Mesendoderm (in vitro differentiated cells): ENCODE results near the gene NDUFB7.

ENCODE experiments used
- DNase-seq: peaks from one replicate; pipeline ENCODE4 v3.0.0; 2013
- H2AK5ac ChIP-seq: 2 replicates; pipeline ENCODE4 v1.6.1; 2013; ENCODE audit warnings: low read length, inconsistent platforms
- H2BK120ac ChIP-seq: 2 replicates; pipeline ENCODE4 v1.6.1; 2013; ENCODE audit warnings: low read depth, mild to moderate bottlenecking, low read length, moderate library complexity, mixed read lengths
- H2BK15ac ChIP-seq: replicated peaks from 2 replicates; pipeline ENCODE4 v1.6.1; 2013; ENCODE audit warnings: low read depth, mild to moderate bottlenecking, moderate library complexity
- H2BK5ac ChIP-seq: 2 replicates; pipeline ENCODE4 v1.6.1; 2013; ENCODE audit warnings: low read length, inconsistent platforms
- H3K18ac ChIP-seq: 2 replicates; pipeline ENCODE4 v1.6.1; 2013; ENCODE audit warnings: mild to moderate bottlenecking, low read length, mixed read lengths
- H3K23ac ChIP-seq: one replicate; pipeline ENCODE4 v1.6.1; 2013; ENCODE audit warnings: low read length
- H3K27ac ChIP-seq: 2 replicates; pipeline ENCODE4 v1.5.1; 2013; ENCODE audit warnings: low read depth, mild to moderate bottlenecking, inconsistent platforms, low read length, moderate library complexity
- H3K27me3 ChIP-seq: 2 replicates; pipeline ENCODE4 v1.6.1; 2013; ENCODE audit warnings: low read length, control low read depth, mild to moderate bottlenecking, inconsistent platforms; ENCODE audit not compliant: insufficient read depth, poor library complexity
- H3K36me3 ChIP-seq: 2 replicates; pipeline ENCODE4 v1.6.1; 2013; ENCODE audit warnings: low read length, inconsistent platforms; ENCODE audit not compliant: control insufficient read depth, insufficient read depth
- H3K4ac ChIP-seq: one replicate; pipeline ENCODE4 v1.6.1; 2013; ENCODE audit warnings: low read depth, mild to moderate bottlenecking, low read length, moderate library complexity
- H3K4me1 ChIP-seq: 2 replicates; pipeline ENCODE4 v1.6.1; 2013; ENCODE audit warnings: low read depth, low read length, inconsistent platforms; ENCODE audit not compliant: control insufficient read depth
- H3K4me2 ChIP-seq: 2 replicates; pipeline ENCODE4 v1.6.1; 2013; ENCODE audit warnings: low read length
- H3K4me3 ChIP-seq: 2 replicates; pipeline ENCODE4 v1.5.1; 2013; ENCODE audit warnings: mild to moderate bottlenecking, low read length
- H3K56ac ChIP-seq: one replicate; pipeline ENCODE4 v1.6.1; 2013; ENCODE audit warnings: low read length
- H3K79me1 ChIP-seq: 2 replicates; pipeline ENCODE4 v1.6.1; 2013; ENCODE audit warnings: low read length, inconsistent platforms
- H3K79me2 ChIP-seq: 2 replicates; pipeline ENCODE4 v1.6.1; 2013; ENCODE audit warnings: mild to moderate bottlenecking, low read length; ENCODE audit not compliant: control insufficient read depth, insufficient read depth
- H3K9ac ChIP-seq: 2 replicates; pipeline ENCODE4 v1.6.1; 2013; ENCODE audit warnings: low read length, inconsistent platforms
- H4K5ac ChIP-seq: one replicate; pipeline ENCODE4 v1.6.1; 2013; ENCODE audit warnings: low read length
- H4K8ac ChIP-seq: one replicate; pipeline ENCODE4 v1.6.1; 2013; ENCODE audit warnings: low read depth, mild to moderate bottlenecking, control low read depth, low read length, moderate library complexity
- WGBS: extraction: QIAGEN DNeasy Blood & Tissue Kit; methylation state at CpG from one replicate; pipeline ENCODE4 v1.1.7; 2013; ENCODE audit warnings: low lambda C conversion rate, missing lambda C conversion rate; ENCODE audit not compliant: insufficient coverage; ENCODE audit errors: extremely low coverage; 5-methylcytosine and 5-hydroxymethylcytosine counted together

The NDUFB7 gene

GRCh38 chr19:14580623-14581237, 8.9 kb upstream of the NDUFB7 start:
- H4K5ac ChIP-seq = no peak overlapping the region
- H3K79me1 ChIP-seq = no peaks in the 10 kb centered on the region
- H2BK5ac ChIP-seq = no peak overlapping the region
- no peak overlapping the region for H3K27ac ChIP-seq
- no peak overlapping the region for H3K23ac ChIP-seq
- no peak overlapping the region for H4K8ac ChIP-seq
- no peak for DNase-seq
- no peak overlapping the region for H2AK5ac ChIP-seq
- no peak overlapping the region for H2BK120ac ChIP-seq
- no peak overlapping the region for H3K56ac ChIP-seq
- H3K18ac ChIP-seq = no peak overlapping the region
- no peak overlapping the region for H3K9ac ChIP-seq
- no peak overlapping the region for H3K4me3 ChIP-seq
- no peaks in the 10 kb centered on the region for H3K36me3 ChIP-seq
- no peak overlapping the region for H3K4me2 ChIP-seq
- no peaks in the 10 kb centered on the region for H3K79me2 ChIP-seq
- no peak overlapping the region for H2BK15ac ChIP-seq
- H3K4ac ChIP-seq = no peak overlapping the region
- WGBS = no CpG with 5 or more reads among the region's 6 CpGs
- H3K27me3 ChIP-seq = no peaks in the 10 kb centered on the region
- H3K4me1 ChIP-seq = no peaks in the 10 kb centered on the region

GRCh38 chr19:14577885-14578427, 6.1 kb upstream of the NDUFB7 start:
- Histone ChIP-seq H2BK15ac (no peak overlapping the region), H3K27ac (no peak overlapping the region), H3K36me3 (no peaks in the 10 kb centered on the region), H3K79me1 (no peaks in the 10 kb centered on the region), H3K27me3 (no peaks in the 10 kb centered on the region), H4K8ac (no peak overlapping the region), H3K56ac (no peak overlapping the region), H3K4me1 (no peaks in the 10 kb centered on the region), H4K5ac (no peak overlapping the region), H3K79me2 (no peaks in the 10 kb centered on the region), H3K9ac (no peak overlapping the region), H3K4me3 (no peak overlapping the region), H3K4ac (no peak overlapping the region), H2BK120ac (no peak overlapping the region), H2AK5ac (no peak overlapping the region), H2BK5ac (no peak overlapping the region), H3K23ac (no peak overlapping the region), H3K4me2 (no peak overlapping the region), H3K18ac (no peak overlapping the region)
- no CpG with 5 or more reads among the region's 6 CpGs for WGBS
- no peak for DNase-seq

- no peak overlapping the region for H2BK5ac ChIP-seq
- DNase-seq = no peak
- no peak overlapping the region for H2AK5ac ChIP-seq
- H4K5ac ChIP-seq = no peak overlapping the region
- H3K36me3 ChIP-seq = no peaks in the 10 kb centered on the region
- H2BK15ac ChIP-seq = no peak overlapping the region
- no peak overlapping the region for H3K56ac ChIP-seq
- no peak overlapping the region for H3K4me2 ChIP-seq
- H3K79me1 ChIP-seq = no peaks in the 10 kb centered on the region
- no peak overlapping the region for H3K18ac ChIP-seq
- H3K9ac ChIP-seq = no peak overlapping the region
- H3K4ac ChIP-seq = no peak overlapping the region
- no peak overlapping the region for H4K8ac ChIP-seq
- no peak overlapping the region for H3K23ac ChIP-seq
- no peak overlapping the region for H3K27ac ChIP-seq
- no peaks in the 10 kb centered on the region for H3K79me2 ChIP-seq
- no peak overlapping the region for H3K4me3 ChIP-seq
- no peaks in the 10 kb centered on the region for H3K27me3 ChIP-seq
- no peak overlapping the region for H2BK120ac ChIP-seq
- no peaks in the 10 kb centered on the region for H3K4me1 ChIP-seq
- WGBS = no CpG with 5 or more reads among the region's 5 CpGs
These were observed 5.4 kb upstream of the NDUFB7 start for GRCh38 chr19:14577264-14577663.

GRCh38 chr19:14576363-14576762, 4.5 kb upstream of the NDUFB7 start:
- Histone ChIP-seq H3K4me3 (no peak overlapping the region), H2BK120ac (no peak overlapping the region), H3K27ac (no peak overlapping the region), H2AK5ac (no peak overlapping the region), H3K79me1 (peaks cover 2% of the 10 kb centered on the region), H3K56ac (no peak overlapping the region), H3K36me3 (no peaks in the 10 kb centered on the region), H2BK5ac (no peak overlapping the region), H3K4me1 (no peaks in the 10 kb centered on the region), H3K4ac (no peak overlapping the region), H3K4me2 (no peak overlapping the region), H3K23ac (no peak overlapping the region), H4K5ac (no peak overlapping the region), H3K79me2 (peaks cover 2% of the 10 kb centered on the region), H3K9ac (no peak overlapping the region), H2BK15ac (no peak overlapping the region), H3K18ac (no peak overlapping the region), H4K8ac (no peak overlapping the region), H3K27me3 (no peaks in the 10 kb centered on the region)
- WGBS = no CpG with 5 or more reads among the region's 8 CpGs
- no peak for DNase-seq

GRCh38 chr19:14575428-14575980, 3.6 kb upstream of the NDUFB7 start:
- no peak for DNase-seq
- Histone ChIP-seq H2BK5ac (no peak overlapping the region), H4K5ac (no peak overlapping the region), H2BK15ac (no peak overlapping the region), H3K27ac (no peak overlapping the region), H3K4me1 (no peaks in the 10 kb centered on the region), H3K56ac (no peak overlapping the region), H3K79me2 (peaks cover 11% of the 10 kb centered on the region), H2AK5ac (no peak overlapping the region), H2BK120ac (no peak overlapping the region), H3K4me2 (no peak overlapping the region), H3K18ac (no peak overlapping the region), H3K9ac (no peak overlapping the region), H3K79me1 (peaks cover 8% of the 10 kb centered on the region), H3K27me3 (no peaks in the 10 kb centered on the region), H3K36me3 (no peaks in the 10 kb centered on the region), H3K4me3 (no peak overlapping the region), H3K23ac (no peak overlapping the region), H4K8ac (no peak overlapping the region), H3K4ac (no peak overlapping the region)
- no CpG with 5 or more reads among the region's 6 CpGs for WGBS
